Measurements from ENCODE around the gene ID1. TPM values are rescaled to one million over a fixed set of nuclear protein-coding genes. Genes with fewer than 3 reads are reported as not detected.

ID1 gene
- total and polyA plus RNA-seq, 2 of the 13 experiments (the other 11 are each of a cell fraction or from before 2014, with no cell fraction given): 320 to 419 TPM

DNA sequence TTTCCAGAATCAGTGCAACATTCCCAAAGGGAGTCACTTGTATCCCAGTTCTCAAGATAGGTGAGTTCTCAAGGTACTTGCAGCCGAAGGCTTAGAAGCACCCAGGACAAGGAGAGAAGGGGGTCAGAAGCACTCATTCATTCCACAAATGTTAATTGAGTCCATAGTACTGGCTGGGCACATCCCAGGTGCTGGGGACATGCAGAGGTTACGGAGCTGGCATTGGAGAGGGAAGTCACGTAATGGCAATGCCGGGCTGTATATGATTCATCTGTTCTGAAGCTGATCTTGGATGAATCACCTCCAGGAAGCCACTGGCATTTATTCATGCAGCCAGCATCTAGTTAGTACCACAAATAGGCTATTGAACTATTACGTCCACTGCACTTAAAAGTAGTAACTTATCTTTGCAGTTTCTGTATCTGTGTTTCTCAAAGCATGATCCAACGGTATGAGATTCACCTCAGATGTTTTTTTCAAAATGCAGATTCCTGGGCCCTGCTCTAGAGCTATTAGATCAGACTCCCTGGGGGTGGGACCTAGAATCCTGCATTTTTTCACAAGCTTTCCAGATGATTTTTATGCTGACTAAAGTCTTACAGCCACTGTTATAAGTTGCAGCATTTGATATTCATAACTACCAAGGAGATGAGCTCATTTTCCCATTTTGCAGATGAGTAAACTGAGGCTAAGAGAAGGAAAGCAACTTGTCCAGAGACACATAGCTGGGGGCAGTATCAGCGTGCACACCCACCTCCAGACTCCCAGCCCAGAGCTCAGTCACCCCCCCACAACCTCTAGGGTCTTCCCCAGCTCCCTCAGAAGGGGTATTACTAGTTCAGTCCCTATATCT, 44.1 kb upstream of the ID1 start:
- 93% methylated on average over 7 of the region's 7 CpGs for WGBS (ENCODE audit: low lambda C conversion rate)
- ATAC-seq: no peak
- H3K9me3 ChIP-seq (ENCODE audit: low read length): no peaks in the 10 kb centered on the region
- POLR2A ChIA-PET: interaction anchor here (0.8 to 6.5 kb wide), 9 partner anchors 9 to 163 kb away, joined by 3 to 203 read pairs (median 7); partner anchors contain the start of gene ID1
- no peak overlapping the region for H3K9ac ChIP-seq (ENCODE audit: insufficient read depth, low read depth, low read length)
- no peak overlapping the region for H3K4me2 ChIP-seq (ENCODE audit: low read depth, low read length)
- H3K27ac ChIP-seq (ENCODE audit: extremely low read length, insufficient read depth, low read length): peak overlapping the region; percentile 65
- intact Hi-C loops (cut with micrococcal nuclease; ENCODE audit: unreplicated experiment): loop anchor here (1.0 kb wide), 2 partner anchors 8 to 52 kb away; no protein-coding TSS in a partner anchor
- in situ Hi-C loops (cut with HindIII; ENCODE audit: extremely low pct_ligation_motif_present, low pct_unique_long_range_greater_than_20kb): loop anchor here (5.0 to 10.0 kb wide), 2 partner anchors 51 to 164 kb away; partner anchors contain the start of gene BCL2L1
- H3K27me3 ChIP-seq (ENCODE audit: control insufficient read depth in 1 of 2, insufficient read depth in 2 of 2, low read length in 2 of 2): no peaks in the 10 kb centered on the region
- no peak for DNase-seq (ENCODE audit: low spot score)
- no TSS peak for BruUV-seq (replicated peaks)
- no peak for FAIRE-seq
- H3K4me1 ChIP-seq (ENCODE audit: insufficient read depth, low read length): peaks cover 30% of the 10 kb centered on the region
- no peak overlapping the region for H2AFZ ChIP-seq (ENCODE audit: low read length)
- no peaks in the 10 kb centered on the region for H3K79me2 ChIP-seq (ENCODE audit: insufficient read depth, low read length)
- H3K36me3 ChIP-seq (replicated peaks in 1 of 2; ENCODE audit: control insufficient read depth in 1 of 2, insufficient read depth in 2 of 2, low read length in 2 of 2): peaks cover 47 to 77% of the 10 kb centered on the region in 2 experiments
- no peaks in the 10 kb centered on the region; the same call in 1 of the 2 replicates for H4K20me1 ChIP-seq (ENCODE audit: insufficient read depth, low read length)
- CTCF ChIA-PET (ENCODE audit: low intra/inter-chr PET ratio, low total read pairs): interaction anchor here (0.8 to 12.9 kb wide), 3 partner anchors 9 to 52 kb away, joined by 3 to 454 read pairs (median 18); no protein-coding TSS in a partner anchor
- H3K4me3 ChIP-seq (replicated peaks in 1 of 3; ENCODE audit: insufficient read depth in 1 of 3, low read depth in 2 of 3, low read length in 3 of 3): no peak overlapping the region
- no peak for TF ChIP-seq ZNF382 (CRISPR knock-in tag; IDR thresholded peaks at IDR 0.05; ENCODE audit: borderline replicate concordance)
- TF ChIP-seq MAFF (IDR thresholded peaks at IDR 0.05; ENCODE audit: low read depth, low read length): peak; percentile 52
- no peak for TF ChIP-seq ZSCAN21 (CRISPR knock-in tag; IDR thresholded peaks at IDR 0.05; ENCODE audit: borderline replicate concordance)
- TF ChIP-seq, protein P1, sequence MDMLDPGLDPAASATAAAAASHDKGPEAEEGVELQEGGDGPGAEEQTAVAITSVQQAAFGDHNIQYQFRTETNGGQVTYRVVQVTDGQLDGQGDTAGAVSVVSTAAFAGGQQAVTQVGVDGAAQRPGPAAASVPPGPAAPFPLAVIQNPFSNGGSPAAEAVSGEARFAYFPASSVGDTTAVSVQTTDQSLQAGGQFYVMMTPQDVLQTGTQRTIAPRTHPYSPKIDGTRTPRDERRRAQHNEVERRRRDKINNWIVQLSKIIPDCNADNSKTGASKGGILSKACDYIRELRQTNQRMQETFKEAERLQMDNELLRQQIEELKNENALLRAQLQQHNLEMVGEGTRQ (IDR thresholded peaks at IDR 0.05; ENCODE audit: low read depth, low read length): peak; percentile 24; the same call in 1 of the 2 replicates
- TF ChIP-seq, protein P1 (CRISPR knock-in tag; IDR thresholded peaks at IDR 0.05; ENCODE audit: borderline replicate concordance): no peak
- TF ChIP-seq ZNF547 (CRISPR knock-in tag; IDR thresholded peaks at IDR 0.05): peak; percentile 44; the same call in 1 of the 2 replicates
- TF ChIP-seq, protein P2, sequence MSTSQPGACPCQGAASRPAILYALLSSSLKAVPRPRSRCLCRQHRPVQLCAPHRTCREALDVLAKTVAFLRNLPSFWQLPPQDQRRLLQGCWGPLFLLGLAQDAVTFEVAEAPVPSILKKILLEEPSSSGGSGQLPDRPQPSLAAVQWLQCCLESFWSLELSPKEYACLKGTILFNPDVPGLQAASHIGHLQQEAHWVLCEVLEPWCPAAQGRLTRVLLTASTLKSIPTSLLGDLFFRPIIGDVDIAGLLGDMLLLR (CRISPR knock-in tag; IDR thresholded peaks at IDR 0.05): no peak
- no peak for TF ChIP-seq TEAD3 (CRISPR knock-in tag; optimal IDR thresholded peaks at IDR 0.05; ENCODE audit: borderline replicate concordance)
- TF ChIP-seq TGIF2 (CRISPR knock-in tag; IDR thresholded peaks at IDR 0.05): peak; percentile 1; the same call in 1 of the 2 replicates
- TF ChIP-seq, protein P3, sequence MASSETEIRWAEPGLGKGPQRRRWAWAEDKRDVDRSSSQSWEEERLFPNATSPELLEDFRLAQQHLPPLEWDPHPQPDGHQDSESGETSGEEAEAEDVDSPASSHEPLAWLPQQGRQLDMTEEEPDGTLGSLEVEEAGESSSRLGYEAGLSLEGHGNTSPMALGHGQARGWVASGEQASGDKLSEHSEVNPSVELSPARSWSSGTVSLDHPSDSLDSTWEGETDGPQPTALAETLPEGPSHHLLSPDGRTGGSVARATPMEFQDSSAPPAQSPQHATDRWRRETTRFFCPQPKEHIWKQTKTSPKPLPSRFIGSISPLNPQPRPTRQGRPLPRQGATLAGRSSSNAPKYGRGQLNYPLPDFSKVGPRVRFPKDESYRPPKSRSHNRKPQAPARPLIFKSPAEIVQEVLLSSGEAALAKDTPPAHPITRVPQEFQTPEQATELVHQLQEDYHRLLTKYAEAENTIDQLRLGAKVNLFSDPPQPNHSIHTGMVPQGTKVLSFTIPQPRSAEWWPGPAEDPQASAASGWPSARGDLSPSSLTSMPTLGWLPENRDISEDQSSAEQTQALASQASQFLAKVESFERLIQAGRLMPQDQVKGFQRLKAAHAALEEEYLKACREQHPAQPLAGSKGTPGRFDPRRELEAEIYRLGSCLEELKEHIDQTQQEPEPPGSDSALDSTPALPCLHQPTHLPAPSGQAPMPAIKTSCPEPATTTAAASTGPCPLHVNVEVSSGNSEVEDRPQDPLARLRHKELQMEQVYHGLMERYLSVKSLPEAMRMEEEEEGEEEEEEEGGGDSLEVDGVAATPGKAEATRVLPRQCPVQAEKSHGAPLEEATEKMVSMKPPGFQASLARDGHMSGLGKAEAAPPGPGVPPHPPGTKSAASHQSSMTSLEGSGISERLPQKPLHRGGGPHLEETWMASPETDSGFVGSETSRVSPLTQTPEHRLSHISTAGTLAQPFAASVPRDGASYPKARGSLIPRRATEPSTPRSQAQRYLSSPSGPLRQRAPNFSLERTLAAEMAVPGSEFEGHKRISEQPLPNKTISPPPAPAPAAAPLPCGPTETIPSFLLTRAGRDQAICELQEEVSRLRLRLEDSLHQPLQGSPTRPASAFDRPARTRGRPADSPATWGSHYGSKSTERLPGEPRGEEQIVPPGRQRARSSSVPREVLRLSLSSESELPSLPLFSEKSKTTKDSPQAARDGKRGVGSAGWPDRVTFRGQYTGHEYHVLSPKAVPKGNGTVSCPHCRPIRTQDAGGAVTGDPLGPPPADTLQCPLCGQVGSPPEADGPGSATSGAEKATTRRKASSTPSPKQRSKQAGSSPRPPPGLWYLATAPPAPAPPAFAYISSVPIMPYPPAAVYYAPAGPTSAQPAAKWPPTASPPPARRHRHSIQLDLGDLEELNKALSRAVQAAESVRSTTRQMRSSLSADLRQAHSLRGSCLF (CRISPR knock-in tag; IDR thresholded peaks at IDR 0.05; ENCODE audit: borderline replicate concordance): no peak
- TF ChIP-seq YEATS2 (CRISPR knock-in tag; IDR thresholded peaks at IDR 0.05; ENCODE audit: borderline replicate concordance): no peak

Data from HepG2 (cell line).